H1 (cell line): ENCODE measurements around the gene DNAJA1. TPM values are rescaled to one million over a fixed set of nuclear protein-coding genes. Genes with fewer than 3 reads are reported as not detected.

ENCODE experiments used
- ASH2L ChIP-seq: fragments of 200-600, 300-600 bp; sonication (generic); IDR thresholded peaks from one replicate; pipeline ENCODE4 v1.7.1; 2017; ENCODE audit warnings: low read length
- CHD1 ChIP-seq: IDR thresholded peaks from 2 replicates; pipeline ENCODE4 v1.6.1; 2012; ENCODE audit warnings: low read depth, low read length, improper control_type of control experiment
- HDAC2 ChIP-seq, 2 experiments: fragments of 300-600 bp in 1 of 2; sonication (generic) in 1 of 2; IDR thresholded peaks; 2 replicates each; pipeline ENCODE4 v1.6.1; 2011 to 2012; ENCODE audit warnings: low read depth in 2 of 2, low read length in 2 of 2, mild to moderate bottlenecking in 2 of 2, moderate library complexity in 2 of 2, borderline replicate concordance in 1 of 2, inconsistent platforms in 1 of 2
- KDM4A ChIP-seq: IDR thresholded peaks from one replicate; pipeline ENCODE4 v1.7.1; 2012; ENCODE audit warnings: low read depth, mild to moderate bottlenecking, moderate library complexity, low read length, inconsistent platforms; ENCODE audit not compliant: severe bottlenecking
- SIRT6 ChIP-seq: IDR thresholded peaks from one replicate; pipeline ENCODE4 v1.7.1; 2012; ENCODE audit warnings: low read length, inconsistent platforms
- ZNF274 ChIP-seq: IDR thresholded peaks from 2 replicates; pipeline ENCODE4 v1.7.0; 2012; ENCODE audit warnings: low read length, borderline replicate concordance; ENCODE audit errors: extremely low read depth
- polyA plus RNA-seq, 7 experiments: library from polyadenylated mRNA; depleted of rRNA in 3 of 7; stranded (reverse) in 5 of 7; unstranded in 2 of 7; fragments of >200 nt in 5 of 7; fragments of 200-250 nt in 2 of 7; gene quantifications; 1 replicate in 5 of 7; 2 replicates in 1 of 7; 4 replicates in 1 of 7; pipeline versions ENCODE4 v1.2.1 to v1.2.3, GENCODE V29; 2011 to 2013; ENCODE audit warnings: missing spikeins in 2 of 7, mixed read lengths in 2 of 7
- total RNA-seq: library from RNA; stranded (reverse); fragmentation: NEBNext Ultra II Directional; extraction: Animal tissue kit (Norgen Biotek cat#: 25700); gene quantifications from 2 replicates; pipeline ENCODE4 v1.2.1, GENCODE V29; 2021

DNAJA1 gene
- total and polyA plus RNA-seq, 2 of the 8 experiments (the other 6 are each of a cell fraction or from before 2014, with no cell fraction given), result 54.4 to 159 TPM

DNA sequence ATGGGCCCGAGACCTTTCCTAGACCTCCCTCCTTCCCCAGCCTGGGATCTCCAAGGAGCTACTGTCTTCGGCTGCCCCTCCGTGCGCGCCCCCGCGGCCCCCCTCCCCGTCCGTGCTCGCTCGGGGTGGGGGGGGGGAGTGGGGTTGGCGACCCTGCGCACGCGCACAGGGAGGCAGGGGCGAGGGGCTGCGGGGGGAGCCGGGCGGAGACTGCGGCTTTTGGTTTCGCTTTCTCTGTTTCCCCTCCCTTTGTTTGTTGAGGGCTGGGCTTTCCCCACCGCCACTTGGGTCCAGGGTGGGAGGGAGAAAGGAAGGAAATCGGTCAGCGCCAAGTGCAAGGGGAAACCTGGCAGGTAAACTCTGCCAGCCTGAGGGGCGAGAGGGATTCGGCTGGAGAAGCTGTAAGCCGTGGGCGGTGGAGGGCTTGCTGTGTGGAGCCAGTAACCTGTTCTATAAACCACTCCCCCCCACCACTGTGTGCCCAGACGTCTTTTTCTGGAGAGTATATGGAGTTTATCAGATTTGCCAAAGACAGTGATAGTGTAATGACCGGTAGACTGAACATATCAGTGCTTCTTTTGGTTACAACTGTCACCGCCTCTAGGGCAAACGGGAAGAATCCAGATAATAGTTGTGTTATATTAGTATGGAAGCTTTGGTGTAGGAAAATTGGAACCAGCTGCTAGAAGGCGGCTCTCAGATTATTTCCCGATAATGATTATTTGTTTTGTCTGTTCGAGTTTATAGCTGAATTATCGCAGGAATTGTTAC, 684 bp downstream of the DNAJA1 start (continued):
- TF ChIP-seq SIRT6 (no peak), ZNF274 (no peak), ASH2L (peak; percentile 95), KDM4A (peak; percentile 3), HDAC2 (IDR thresholded peaks at IDR 0.05; ENCODE audit: borderline replicate concordance in 1 of 2, low read depth in 2 of 2, low read length in 2 of 2) (no peak), CHD1 (no peak)
